Measurements from ENCODE around the gene ADGRL1.
"Not testable (repeated sequence)": the region's sequence is repeated elsewhere in the genome, so short reads cannot be mapped to it uniquely, and the experiment has no call there.

DNA sequence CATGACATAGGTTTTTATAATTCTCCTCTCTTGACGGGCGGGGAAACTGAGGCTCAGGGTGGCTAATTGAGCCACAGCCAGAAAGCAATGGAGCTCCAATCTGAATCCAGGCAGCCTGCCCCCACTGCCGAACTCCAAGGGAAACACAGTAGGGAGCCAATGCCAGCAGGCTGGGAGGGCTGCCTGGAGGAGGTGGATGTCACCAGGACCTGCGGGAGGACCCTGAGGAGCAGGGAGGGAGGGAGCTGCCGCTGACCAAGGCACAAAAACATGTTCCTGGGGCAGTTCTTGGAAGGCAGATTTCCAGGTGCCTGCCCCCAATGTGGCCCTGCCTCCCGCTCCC, 41.2 kb upstream of the ADGRL1 start:
- TF ChIP-seq, protein P1, sequence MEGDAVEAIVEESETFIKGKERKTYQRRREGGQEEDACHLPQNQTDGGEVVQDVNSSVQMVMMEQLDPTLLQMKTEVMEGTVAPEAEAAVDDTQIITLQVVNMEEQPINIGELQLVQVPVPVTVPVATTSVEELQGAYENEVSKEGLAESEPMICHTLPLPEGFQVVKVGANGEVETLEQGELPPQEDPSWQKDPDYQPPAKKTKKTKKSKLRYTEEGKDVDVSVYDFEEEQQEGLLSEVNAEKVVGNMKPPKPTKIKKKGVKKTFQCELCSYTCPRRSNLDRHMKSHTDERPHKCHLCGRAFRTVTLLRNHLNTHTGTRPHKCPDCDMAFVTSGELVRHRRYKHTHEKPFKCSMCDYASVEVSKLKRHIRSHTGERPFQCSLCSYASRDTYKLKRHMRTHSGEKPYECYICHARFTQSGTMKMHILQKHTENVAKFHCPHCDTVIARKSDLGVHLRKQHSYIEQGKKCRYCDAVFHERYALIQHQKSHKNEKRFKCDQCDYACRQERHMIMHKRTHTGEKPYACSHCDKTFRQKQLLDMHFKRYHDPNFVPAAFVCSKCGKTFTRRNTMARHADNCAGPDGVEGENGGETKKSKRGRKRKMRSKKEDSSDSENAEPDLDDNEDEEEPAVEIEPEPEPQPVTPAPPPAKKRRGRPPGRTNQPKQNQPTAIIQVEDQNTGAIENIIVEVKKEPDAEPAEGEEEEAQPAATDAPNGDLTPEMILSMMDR (conservative IDR thresholded peaks at IDR 0.05 in 1 of 2, IDR thresholded peaks at IDR 0.05 in 1 of 2; ENCODE audit: extremely low read depth in 1 of 2, insufficient read depth in 1 of 2, low read depth in 1 of 2, low read length in 2 of 2), result not testable (repeated sequence)
- TF ChIP-seq EZH2 (IDR thresholded peaks at IDR 0.05; ENCODE audit: borderline replicate concordance, low read length), result not testable (repeated sequence)

Data from mammary epithelial cell (primary cell).